HG02885 (cell line): Measurements from ENCODE around the gene PIK3R1.

Experiments
- ATAC-seq: cut with Tn5 transposase; IDR thresholded peaks from one replicate; pipeline ENCODE4 v1.9.1; 2021; ENCODE audit warnings: mild to moderate bottlenecking; ENCODE audit not compliant: unreplicated experiment, poor library complexity

The PIK3R1 gene

GRCh38 chr5:68215208-68215897 lies at the start of gene PIK3R1:
PIK3R1 (plus strand) TSS chr5:68215756; CDS start chr5:68226676, 10,920 bp downstream.
- peak; percentile 78 for ATAC-seq

- no peak for ATAC-seq
Measured at GRCh38 chr5:68167195-68167651, 48.3 kb upstream of the PIK3R1 start.

GRCh38 chr5:68169903-68170302 lies 45.7 kb upstream of the PIK3R1 start:
- ATAC-seq, result no peak

DNA sequence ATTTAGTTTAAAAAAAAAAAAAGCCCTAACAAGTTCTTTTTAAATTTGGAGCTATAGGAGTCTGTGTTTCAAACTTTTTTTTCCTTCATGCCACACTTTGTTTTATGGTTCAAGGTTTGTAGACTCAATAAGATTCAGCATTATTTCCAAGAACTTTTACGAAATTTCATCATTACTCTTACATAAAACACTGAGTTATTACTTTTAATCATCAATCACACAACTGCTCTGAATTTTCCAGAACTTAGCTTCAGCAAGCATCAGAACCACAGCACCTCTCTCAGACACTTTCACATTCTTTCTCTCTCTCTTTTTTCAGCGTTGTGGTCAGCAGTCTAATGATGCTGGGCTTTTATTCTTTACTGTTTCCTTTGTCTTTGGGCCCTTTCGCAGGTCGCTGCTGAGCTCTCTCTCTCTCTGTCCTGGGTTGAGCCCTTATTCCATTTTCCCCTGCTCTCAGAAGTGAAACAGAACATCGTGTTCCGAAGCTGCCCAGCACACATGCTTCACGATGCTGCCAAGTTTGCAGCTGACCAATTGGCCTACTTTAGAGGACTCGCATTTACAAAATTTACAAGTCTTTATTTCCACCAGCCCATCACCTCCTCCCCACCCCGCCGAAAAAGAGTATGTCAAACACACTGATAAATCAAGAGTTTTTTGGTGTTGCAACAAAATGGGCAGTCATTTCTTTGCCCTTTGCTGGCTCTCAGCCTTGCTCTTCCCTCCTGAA lies 44.6 kb upstream of the PIK3R1 start:
- ATAC-seq, result no peak

GRCh38 chr5:68172314-68172713 lies 43.2 kb upstream of the PIK3R1 start:
- ATAC-seq, result no peak

- no peak for ATAC-seq
Measured at GRCh38 chr5:68173007-68173406, 42.5 kb upstream of the PIK3R1 start.

DNA sequence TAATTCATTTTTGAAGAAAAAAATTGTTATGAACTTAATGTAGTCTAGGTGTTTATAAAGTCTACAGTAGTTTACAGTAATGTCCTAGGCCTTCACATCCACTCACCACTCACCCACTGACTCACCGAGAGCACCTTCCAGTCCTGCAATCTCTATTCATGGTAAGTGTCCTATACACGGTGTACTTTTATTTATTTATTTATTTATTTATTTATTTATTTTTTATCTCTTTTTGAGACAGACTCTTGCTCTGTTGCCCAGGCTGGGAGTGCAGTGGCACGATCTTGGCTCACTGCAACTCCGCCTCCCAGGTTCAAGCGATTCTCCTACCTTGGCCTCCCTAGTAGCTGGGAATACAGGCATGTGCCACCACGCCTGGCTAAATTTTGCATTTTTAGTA lies 39.3 kb upstream of the PIK3R1 start:
- ATAC-seq, result no peak

GRCh38 chr5:68176802-68177479 lies 38.6 kb upstream of the PIK3R1 start:
- ATAC-seq, result no peak

GRCh38 chr5:68177676-68178075 lies 37.9 kb upstream of the PIK3R1 start:
- no peak for ATAC-seq

DNA sequence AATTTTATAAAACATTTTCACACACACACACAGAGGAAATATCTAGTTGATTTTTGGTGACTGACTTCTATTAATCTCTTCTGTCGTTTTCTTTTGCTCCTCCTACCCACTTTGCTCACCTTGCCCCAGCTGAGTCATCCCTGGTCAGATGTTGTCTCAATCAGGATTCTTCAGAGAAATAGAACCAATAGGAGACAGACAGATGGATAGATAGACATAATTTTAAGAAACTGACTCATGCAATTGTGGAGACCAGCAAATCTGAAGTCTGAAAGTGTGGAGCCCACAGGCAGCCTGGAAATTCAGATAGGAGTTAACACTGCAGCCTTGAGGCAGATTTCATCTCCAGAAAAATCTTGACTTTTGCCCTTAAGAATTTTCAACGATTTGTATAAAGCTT lies 37.0 kb upstream of the PIK3R1 start:
- ATAC-seq, result no peak

DNA sequence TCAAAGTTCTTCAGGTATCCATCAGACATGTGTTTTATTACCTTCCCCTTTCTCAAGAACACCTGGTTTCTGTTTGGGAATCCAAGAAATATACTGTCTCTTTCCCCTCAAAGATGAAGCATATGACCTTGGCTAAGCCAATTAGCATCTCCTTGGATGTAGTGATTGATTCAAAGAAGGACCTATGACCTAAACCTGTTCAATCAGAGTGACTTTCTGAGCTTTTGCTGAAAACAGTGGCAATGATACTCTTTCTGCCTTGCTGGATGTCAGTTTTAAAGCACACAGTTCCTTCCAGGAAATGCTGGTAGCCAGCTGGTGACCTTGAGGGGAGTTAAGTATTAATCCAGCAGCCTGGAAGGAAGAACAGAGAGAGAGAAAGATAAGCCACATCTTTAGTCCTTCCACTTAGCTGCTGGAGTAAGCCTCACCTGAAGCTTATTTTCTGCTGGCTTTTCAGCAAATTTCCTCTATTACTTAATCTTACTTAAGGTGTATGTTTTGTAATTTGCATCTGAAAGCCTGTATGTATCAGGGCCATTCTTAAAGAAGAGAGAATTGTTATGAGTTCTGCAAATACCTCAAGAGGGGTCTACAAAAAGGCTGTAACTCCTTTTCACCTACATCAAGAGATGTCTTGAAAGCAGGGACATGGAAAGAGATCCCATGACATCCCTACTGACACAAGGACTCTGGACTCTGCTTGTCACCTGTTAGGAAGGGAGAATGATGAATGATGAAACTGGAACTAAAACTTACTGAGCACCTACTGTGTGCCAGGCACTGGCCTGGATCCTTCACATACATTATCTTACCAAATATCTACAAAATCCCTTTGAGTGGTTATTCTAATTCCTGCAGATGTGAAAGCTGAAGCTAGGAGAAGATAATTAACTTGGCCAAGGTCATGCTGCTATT lies 35.2 kb upstream of the PIK3R1 start:
- ATAC-seq, result no peak

DNA sequence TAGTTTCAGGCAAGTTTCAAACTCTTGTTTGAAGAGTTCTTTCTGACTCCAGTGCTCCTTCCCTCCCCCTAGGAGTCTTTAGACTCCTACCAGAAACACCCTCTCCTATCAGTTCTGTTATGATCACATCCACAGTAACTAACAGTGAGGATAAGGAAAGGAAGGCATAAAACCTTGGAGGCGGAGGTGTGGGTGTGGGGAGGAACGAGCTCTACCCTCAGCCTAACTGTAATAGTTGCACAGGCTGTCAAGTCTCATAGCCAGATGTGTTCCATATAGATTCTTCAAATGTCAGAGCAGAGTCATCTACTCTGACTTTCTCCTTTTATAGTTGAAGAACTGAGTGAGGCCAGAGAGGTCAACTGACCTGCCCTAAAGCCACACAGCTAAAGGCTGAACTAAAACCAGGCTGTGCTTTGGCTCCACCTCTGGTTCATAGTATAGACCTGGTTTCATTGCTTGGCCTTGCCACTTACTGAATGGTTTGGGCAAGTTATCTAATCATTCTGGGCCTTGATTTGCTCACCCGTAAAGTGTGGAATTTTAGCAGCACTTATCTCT lies 34.4 kb upstream of the PIK3R1 start:
- no peak for ATAC-seq

- no peak for ATAC-seq
Measured at GRCh38 chr5:68182094-68182493, 33.5 kb upstream of the PIK3R1 start.

- no peak for ATAC-seq
Measured at GRCh38 chr5:68182534-68182933, 33.0 kb upstream of the PIK3R1 start.

DNA sequence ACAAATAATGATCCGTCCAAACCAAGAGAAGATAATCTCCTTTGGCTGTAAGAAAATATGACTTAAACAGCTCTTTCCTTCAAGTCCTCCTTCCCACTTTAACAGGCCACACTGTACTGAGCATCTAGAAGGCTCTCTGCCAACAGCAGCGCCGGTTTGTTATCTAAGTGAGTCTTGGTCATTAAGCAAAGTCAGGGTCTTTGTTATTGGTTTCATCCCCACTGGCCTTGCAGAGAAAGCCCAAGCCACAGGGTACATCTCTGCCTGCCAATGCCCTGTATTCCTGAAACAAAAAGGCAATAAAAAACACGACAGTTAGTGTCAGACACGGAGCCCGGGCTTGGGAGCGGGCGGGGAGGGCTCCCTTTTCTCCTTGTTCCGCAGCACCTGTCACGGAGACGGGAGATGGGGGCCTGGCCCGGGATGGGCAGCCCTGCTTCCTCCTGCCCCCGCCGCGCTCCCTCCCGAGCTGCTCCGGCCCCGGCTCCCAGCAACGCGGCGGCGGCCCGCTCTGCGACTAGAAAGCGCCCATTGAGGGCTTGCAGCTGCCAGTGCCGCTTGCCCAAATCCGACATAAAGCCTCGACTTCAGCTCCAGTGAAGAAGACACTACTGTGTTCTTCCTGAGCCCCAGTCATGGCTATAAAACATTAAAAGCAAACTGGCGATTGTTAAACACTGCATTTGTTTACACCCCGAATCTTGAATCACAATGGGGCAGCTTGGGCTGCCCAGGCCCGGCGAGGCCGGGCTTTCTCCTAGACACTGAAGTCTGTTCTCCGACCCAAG lies 28.1 kb upstream of the PIK3R1 start:
- no peak for ATAC-seq

GRCh38 chr5:68189171-68189570 lies 26.4 kb upstream of the PIK3R1 start:
- no peak for ATAC-seq

GRCh38 chr5:68189613-68190012 lies 25.9 kb upstream of the PIK3R1 start:
- ATAC-seq, result no peak

- no peak for ATAC-seq
Measured at GRCh38 chr5:68190619-68191018, 24.9 kb upstream of the PIK3R1 start.

DNA sequence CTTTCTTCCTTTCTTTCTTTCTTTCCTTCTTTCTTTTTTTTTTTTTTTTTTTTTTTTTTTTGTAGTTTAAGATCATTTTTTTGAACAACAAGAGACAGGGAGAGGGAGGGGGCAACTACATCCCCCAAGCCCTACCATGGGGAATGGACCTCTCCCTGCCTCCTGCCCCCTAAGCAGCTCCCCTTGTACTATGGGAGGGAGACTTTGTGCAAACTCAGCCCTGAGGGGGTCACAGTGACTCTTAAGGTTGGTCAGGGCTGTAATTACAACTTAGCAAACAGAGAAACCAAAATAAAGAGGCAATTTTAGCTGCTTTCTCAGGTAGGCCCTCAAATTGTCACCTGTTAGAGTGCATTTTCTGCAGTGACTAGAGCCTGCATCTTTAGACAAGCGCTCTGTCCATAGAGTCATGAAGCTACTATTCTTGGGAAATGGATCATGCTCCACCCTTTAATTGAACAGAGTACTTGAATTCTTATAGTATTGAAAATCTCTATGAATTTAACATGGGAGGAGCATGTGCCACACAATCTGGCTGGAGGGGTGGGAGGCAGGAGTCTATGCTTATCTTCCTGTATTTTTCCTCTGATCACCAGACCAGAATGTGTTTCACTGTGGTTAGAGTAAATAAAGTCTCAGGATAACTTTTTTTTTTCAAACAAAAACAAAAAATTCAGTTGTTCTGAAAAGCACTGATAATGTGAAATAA lies 24.3 kb upstream of the PIK3R1 start:
- ATAC-seq, result no peak
